Right lung (tissue), 5 donors: ENCODE data around the gene EIF5A2. TPM values are rescaled to one million over a fixed set of nuclear protein-coding genes. Genes with fewer than 3 reads are reported as not detected.

Experiments
- DNase-seq, 2 donors: peaks; one replicate each; pipeline ENCODE4 v3.0.0-alpha.2; 2013
- polyA plus RNA-seq, 5 donors: library from polyadenylated mRNA; unstranded; fragments of 120-200 nt; gene quantifications; one replicate each; pipeline versions ENCODE4 v1.2.1 to v1.2.3, GENCODE V29; 2013; ENCODE audit warnings: inconsistent platforms in 1 of 5, low replicate concordance in 1 of 5; ENCODE audit not compliant: insufficient read length in 5 of 5, insufficient read depth in 1 of 5

EIF5A2 gene
- polyA plus RNA-seq, 5 donors: 4.2 to 7.3 (median 4.5) TPM

GRCh38 chr3:170862618-170863374 lies 45.6 kb downstream of the EIF5A2 start:
- DNase-seq: peak; percentile 14 to 40

- no peak for DNase-seq
Observed at GRCh38 chr3:170858599-170858998, 49.8 kb downstream of the EIF5A2 start.

GRCh38 chr3:170852324-170852723 lies 56.1 kb downstream of the EIF5A2 start:
- no peak for DNase-seq

DNA sequence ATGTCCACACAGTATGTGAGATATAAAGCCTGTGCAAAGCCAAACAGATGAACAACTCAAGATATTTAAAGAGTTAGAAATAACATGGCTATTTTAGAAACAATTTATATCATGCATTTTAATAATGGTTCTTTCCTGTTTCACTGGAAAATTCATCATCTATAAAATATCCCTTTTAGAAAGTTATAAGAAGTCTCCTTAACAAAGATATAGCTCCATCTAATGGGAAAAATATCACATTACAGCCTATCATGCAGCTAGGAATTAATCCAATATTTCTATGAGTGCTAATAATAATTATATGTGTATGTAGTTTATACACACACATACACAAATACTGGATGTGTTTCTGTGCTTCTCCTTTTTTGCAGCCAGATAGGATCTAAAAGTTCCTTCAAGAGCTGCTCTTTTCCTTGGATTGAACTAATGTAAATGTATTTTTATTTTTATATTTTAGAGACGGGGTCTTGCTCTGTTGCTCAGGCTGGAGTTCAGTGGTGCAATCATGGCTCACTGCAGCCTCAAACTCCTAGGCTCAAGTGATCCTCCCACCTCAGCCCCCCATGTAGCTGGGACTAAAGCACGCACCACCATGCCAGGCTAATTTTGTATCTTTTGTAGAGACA lies 60.0 kb downstream of the EIF5A2 start:
- no peak for DNase-seq

- no peak for DNase-seq
Observed at GRCh38 chr3:170844377-170844776, 64.1 kb downstream of the EIF5A2 start.

DNA sequence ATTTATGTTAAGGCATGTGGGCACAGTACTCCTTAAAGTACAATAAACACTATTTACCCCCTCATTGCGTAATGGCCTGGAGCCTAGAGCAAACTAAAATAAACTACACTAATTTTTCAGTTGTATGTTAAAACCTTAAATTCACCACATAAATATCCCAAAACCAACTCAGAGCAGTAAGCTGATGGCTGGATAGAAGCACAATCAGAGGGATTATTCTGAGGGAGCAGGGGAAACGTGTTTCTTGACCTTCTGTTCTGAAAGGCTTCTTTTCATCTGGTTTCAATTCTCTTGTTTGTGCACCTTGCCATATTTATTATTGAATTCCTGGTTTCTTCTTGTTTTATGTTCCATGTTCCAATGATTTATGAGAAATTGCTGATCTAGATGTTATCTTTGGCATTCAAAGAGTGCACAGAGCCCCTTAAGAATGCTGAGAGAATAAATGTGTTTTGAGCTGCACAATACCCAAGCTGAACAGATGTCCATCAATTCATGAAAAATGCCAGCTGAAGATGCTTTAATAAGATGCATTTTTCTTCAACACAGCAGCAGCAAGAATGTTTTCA lies 68.1 kb downstream of the EIF5A2 start:
- no peak for DNase-seq

DNA sequence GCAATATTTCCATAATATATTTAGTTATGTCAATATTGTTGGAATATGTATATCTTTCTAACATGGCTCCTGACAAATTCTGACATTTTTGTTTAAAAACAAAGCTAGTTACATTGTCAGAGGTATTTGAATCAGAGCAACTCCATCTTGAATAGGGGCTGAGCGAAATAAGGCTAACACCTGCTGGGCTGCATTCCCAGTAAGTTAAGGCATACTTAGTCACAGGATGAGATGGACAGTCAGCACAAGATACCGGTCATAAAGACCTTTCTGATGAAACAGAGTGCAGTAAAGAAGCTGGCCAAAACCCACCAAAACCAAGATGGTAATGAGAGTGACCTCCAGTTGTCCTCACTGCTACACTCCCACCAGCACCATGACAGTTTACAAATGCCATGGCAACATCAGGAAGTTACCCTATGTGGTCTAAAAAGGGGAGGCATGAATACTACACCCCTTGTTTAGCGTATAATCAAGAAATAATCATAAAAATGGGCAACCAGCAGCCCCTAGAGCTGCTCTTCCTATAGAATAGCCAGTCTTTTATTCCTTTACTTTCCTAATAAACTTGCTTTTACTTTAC lies 68.8 kb downstream of the EIF5A2 start:
- no peak for DNase-seq

Other genes starting within 250 kb of the EIF5A2 start
- 10 to 100 TPM; 65.4 to 76.3 (median 68.5) TPM for gene RPL22L1, start 38.4 kb downstream of the EIF5A2 start, polyA plus RNA-seq
- 1 to 10 TPM in 1 of 5 donors, not detected in 4; 2.2 TPM for gene SLC2A2, start 118.1 kb upstream of the EIF5A2 start, polyA plus RNA-seq